Measurements from ENCODE around the gene OR2J3.
"Not testable (repeated sequence)": the region's sequence is repeated elsewhere in the genome, so short reads cannot be mapped to it uniquely, and the experiment has no call there.

Gene OR2J3

DNA sequence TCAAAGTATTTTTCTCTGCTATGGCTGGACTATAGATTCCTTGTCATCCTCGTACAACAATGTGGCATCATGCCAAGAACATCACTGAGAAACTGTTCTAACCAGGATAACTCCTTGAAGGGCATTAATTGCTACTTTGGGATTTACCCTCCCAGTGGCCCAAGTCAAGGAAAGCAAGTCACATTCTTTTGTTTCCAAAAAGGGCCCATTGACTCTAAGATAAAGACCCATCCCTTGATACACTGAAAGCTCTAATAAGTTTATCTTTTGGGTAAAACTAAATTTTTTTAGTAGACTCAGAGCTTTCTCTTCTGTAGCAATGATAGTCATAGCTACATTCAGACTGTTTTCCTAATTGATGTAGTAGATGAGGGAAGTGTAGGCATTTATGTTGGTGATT lies at the start of gene OR2J3:
Gene OR2J3, plus strand, starts transcription at position 301 of the 400 bp plus-strand sequence. CDS start 3,833 bp downstream, outside the sequence.
- no peak for DNase-seq

DNA sequence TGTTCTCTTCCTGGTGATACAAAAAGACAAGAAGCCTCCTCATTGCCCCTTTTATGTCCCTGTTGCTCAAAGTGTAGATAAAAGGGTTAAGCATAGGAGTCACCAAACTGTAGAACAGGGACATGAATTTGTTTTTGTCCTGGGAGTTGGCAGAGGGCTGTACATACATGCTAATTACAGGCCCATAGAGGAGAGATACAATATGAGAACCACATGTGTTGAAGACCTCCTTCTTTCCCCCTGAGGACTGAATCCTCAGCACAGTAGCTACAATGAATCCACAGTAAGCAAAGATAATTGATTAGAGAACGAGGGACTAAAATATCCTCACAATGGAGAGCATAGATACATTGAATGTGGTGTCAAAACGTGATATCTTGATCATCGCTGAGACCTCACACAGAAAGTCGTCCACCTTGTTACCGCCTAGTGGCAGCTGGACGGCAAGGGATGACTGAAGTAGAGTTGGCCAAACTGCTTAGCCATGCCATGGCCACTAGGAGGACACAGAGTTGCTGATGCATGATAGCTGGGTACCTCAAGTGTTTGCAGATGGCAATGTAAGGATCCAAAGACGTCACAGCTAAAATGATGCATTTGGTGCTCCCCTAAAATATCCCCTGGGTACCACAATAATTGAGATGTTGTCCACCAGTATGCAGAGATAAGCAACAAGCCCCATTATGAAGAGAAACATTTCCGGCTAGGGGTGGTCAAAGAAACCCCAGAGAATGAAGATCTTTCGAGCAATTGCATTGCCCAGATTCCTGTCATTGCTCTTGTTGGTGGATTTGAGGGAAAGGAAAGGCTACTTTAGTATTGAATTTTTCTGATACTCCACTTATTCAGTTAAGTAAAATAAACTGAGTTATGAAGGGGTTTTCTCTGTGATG lies 35.8 kb upstream of the OR2J3 start:
- DNase-seq, result no peak

DNA sequence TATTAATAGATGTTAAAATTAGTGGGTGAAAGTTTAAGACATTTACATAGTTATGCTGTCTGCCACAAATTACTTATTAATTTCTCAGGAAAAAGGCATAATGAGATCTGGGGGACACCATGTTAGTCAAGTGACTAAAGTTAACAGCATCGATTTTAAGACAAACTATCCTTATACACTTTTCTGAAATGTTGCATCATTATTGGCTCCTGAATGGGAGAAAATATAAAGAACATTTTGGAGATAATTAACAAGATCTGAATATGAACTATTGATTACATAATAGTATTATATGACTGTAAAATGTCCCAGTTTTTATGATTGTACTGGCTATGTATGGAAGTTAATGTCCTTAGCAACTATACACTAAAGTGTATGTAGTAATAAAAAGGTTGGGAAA lies 28.7 kb upstream of the OR2J3 start:
- DNase-seq, result no peak

DNA sequence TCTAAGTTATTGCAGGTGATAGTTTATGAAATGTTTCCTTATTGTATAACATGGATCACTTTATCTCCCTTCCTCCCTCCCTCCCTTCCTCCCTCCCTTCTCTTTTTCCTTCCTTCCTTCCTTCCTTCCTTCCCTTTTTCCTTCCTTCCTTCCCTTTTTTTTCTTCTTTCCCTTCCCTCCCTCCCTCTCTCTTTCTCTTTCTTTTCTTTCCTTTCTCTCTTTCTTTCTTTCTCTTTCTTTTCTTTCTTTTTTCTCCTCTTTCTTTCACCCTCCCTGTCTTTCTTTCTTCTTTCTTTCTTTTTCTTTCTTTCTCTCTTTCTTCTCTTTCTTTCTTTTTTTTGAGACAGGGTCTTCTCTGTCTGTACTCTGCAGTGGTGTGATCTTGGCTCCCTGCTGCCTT lies 26.5 kb upstream of the OR2J3 start:
- DNase-seq, result no peak

DNA sequence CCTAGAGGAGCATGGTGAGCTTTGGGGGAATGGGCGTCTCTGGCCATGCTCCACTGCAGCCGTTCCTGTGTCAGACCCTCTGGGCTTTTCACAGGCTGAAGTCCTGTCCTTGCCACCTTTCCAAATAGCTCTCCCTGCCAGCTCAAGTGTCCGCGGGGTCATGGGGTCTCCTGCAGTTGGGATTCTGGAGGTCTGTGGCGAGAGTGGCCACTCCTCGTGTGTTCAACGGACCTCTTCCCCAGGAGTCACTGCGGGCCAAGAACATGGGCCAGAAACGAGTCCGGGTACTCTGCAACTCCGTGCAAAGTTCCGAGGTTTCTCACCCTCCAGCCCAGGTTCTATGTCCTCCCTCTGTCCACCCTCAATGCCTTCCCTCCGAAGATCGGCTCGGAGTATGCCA lies 25.4 kb upstream of the OR2J3 start:
- DNase-seq, result no peak

DNA sequence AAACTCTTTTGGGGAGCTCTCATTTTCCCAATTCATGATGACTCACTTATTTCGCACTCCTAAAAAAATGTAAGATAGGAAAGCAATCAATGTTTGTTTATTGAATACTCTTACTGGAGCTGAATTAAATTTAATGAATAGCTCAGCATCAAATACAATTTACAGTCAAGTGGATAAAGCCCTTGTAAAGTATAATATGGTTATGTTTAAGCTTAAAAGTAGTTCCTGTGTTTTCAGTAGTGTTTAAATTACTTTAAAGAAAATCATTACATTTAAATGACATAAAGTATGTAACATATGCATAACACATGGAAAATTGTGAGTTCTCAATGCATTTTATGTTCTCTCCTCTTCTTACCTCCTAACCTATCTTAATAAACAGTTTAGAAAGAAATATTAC lies 20.6 kb upstream of the OR2J3 start, which contains the start of gene OR2B3:
Gene OR2B3, minus strand, starts transcription at position 101 of the 400 bp plus-strand sequence. Its CDS starts 65 bp downstream, at position 36.
- no peak for DNase-seq

DNA sequence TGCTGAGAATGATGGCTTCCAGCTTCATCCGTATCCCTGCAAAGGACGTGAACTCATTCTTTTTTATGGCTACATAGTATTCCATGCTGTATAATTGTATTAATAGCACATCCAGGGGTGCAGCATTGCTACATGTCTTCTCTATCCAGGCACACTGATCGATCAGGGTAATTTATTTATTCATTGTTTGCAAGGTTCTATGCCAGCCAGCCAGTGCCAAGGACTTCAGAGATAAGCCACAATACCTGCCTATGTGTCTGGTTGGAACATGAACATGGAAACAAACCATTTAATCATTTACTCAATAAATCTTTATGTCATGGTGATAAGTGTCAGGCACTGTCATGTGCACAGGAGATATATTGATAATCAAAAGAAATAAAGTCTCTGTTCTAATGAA lies 14.9 kb upstream of the OR2J3 start:
- no peak for DNase-seq

DNA sequence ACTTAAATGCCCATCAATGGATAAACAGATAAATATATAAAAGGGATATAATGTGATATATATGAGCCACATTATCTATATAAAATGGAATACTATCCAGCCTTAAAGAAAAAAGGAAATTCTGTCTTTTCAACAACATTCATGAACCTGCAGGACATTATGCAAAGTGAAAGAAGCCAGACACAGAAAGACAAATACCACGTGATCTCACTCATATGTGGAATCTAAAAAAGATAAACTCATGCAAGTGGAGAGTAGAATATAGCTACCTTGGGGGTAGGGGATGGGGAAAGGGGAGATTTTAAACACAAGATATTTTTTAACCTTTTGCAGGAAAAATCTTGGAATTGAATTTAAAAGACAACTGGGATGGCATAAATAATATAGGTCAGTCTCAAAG lies 10.1 kb upstream of the OR2J3 start:
- no peak for DNase-seq

DNA sequence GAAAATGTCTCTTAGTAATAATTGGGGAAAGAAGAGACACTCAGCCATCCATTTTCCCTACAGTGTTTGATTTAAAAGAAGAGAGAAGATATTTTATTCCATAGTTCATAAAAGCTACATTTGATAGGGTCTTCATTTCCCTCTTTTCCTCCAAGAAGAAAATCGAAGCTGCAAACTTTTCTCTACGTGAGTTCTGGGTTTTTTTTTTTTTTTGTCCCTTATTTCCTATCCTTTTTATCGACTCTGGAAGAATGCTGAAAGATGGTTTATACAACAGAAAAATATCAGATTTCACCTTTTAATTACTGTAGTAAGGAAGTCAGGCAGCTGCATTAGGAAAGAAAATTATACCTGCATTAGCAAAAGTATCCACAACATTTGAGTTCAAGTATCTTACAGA lies 8.7 kb upstream of the OR2J3 start, which contains the start of gene OR2J1:
Gene OR2J1, plus strand, starts transcription at position 301 of the 400 bp plus-strand sequence. CDS start 1,453 bp downstream, outside the sequence.
- no peak for DNase-seq

DNA sequence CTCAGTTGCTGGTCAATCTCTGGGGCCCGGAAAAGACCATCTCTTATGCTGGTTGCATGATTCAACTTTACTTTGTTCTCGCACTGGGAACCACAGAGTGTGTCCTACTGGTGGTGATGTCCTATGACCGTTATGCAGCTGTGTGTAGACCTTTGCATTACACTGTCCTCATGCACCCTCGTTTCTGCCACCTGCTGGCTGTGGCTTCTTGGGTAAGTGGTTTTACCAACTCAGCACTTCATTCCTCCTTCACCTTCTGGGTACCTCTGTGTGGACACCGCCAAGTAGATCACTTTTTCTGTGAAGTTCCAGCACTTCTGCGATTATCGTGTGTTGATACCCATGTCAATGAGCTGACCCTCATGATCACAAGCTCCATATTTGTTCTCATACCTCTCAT lies 4.3 kb downstream of the OR2J3 start:
- DNase-seq, result no peak

DNA sequence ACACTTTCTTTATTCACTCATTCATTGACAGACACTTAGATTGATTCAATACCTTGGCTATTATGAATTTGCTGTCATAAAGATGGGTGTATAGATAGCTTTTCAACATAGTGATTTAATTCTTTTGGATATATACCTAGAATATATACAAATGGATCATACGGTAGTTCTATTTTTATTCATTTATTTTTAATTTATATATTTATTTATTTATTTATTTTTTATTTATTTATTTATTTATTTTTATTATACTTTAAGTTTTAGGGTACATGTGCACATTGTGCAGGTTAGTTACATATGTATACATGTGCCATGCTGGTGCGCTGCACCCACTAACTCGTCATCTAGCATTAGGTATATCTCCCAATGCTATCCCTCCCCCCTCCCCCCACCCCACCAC lies 7.1 kb downstream of the OR2J3 start:
- DNase-seq, result not testable (repeated sequence)

DNA sequence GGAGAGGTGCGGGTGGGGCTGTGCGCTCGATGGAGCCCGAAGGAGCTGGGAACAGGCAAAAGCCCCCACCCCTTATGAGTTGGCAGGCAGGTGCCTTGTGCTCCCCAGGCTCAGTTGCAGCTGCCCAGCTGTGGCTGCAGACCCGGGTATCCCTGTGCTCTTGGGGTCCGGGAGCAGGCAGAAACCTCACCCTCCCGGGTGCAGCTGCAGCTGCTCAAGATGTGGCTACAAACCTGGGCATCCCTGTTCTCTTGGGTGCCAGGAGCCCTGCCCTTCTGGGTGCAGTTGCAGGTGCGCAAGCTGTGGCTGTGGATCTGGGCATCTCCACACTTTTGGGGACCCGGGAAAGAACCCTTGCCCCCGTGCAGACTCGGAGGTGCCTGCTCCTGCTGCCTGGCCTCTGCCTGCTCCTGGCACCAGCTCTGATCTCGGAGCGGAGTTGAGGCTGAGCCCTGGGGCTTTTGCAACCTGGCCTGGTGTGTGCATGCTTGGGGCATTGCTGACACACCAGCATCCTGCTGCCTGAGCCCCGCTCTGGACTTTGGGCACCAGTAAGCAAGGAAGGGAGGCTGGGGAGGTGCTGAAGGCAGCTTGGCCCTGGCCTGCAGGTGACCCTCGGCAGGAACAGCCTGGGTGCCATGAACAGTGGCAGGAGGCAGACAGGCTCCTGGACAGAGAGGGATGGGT lies 21.6 kb downstream of the OR2J3 start:
- no peak for DNase-seq

DNA sequence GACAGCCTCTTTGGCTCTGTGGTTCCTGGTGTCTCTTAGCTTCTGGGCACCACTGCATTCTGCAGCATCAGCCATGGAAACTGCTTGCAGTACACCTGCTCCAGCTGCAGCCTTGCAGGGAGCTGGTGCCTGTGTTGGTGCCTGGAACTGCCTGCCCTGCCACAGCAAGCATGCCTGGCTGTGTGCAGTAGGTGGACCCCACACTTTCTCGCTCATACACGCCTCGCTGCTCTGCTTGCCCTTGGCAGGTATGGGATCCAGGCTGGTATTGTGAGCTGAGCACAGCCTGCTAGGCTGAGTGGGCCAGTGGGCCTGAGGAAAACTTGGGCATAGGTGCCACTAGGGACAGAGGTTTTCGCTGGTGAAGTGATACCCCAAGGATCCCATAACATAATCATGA lies 22.8 kb downstream of the OR2J3 start:
- no peak for DNase-seq

DNA sequence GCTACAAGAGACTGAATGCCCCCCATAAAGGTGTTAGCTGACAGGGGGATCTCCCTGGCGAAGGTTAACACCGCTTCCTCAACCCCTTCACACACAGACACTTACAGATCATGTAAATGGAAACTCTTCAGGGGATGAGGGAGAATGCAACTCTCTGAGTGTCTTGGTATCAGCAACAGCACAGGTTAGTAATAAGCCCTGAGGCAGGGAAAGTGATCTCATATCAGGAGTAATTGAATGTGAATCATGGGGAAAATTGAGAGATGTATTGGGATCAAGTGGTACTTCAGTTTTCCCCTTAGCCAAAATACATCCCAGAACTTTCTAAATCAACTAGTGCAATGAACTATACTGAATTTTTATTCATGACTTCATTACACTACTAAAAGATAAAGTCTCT lies 23.8 kb downstream of the OR2J3 start:
- no peak for DNase-seq

DNA sequence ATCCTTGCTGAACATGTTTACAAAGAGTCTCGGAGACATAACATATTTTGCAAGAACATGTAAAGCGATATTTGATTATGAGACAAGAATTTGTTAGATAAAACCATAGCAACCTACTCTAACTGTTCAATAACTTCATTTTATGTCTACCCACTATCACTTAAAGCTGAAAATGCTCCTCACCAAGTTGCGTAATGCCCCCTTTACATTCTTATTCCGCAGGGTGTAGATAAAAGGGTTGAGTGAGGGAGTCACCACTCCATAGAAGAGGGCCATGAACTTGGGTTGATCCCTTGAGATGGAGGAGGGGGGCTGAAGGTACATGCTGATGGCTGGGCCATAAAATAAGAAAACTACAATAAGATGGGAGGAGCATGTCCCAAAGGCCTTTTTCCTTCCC lies 29.9 kb downstream of the OR2J3 start:
- DNase-seq, result no peak

DNA sequence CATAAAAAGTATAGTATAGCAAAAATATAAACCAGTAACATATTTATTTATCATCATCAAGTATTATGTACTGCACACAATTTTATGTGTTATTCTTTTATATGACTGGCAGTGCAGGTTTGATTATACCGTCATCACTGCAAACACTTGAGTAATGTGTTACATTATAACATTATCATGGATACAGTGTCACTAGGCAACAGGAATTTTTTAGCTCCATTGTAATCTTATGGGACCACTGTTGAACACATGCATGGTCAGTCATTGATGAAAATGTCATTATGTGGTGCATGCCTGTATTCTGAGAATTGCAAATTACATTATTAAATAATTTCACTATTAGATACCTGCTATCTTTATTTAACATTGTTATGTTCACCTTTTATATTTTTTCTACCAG lies 33.7 kb downstream of the OR2J3 start:
- no peak for DNase-seq

DNA sequence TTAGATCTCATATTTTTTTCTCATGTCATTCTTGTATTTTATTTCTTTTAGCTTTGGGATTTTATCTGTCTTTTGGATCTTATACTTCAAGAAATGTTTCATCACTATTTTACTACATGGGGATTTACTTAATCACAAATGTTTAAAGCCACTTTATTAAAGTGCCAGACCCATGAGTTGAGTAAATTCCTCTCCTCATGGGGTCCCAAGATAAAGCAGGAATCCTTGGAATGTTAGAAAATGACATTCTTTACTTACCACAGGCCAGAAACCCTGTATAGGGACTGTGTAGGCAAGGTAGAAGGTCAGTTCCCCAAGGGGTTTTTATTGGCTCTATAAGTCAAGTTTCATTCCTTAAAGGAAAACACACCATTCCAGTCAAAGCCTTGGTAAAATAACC lies 34.5 kb downstream of the OR2J3 start:
- no peak for DNase-seq

DNA sequence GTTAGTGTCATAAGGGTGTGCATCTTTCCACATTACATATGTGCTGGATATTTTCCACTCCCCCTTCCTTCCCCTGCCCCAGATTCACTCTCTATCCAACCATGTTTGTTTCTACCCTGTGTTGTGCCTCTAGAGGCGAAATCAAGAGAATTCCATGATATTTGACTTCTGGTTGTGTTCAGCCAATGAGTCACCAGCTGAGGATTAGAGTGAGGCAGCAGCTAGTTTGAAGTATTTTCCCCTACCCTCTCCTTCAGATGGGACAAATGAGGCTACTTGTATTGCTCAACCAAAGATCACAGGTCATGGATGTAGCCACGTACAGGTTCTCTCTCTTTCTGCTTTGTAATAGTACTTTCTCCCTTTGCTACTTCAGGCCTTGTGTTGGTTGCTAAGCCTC lies 38.3 kb downstream of the OR2J3 start:
- no peak for DNase-seq

DNA sequence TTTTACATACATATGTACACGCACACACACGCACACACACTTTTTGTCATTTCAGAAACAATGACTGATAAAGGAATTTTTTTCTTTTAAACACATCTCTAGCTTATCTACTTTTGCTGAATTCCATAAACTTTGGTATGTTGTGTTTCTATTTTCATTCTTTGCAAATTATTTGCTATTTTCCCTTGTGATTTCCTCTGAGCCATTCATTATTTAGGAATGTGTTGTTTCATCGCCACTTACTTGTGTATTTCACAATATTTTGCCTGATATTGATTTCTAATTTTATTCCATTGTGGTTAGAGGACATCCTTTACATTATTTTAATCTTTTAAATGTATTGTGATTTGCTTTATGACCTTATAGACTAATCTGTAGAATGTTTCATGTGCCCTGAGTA lies 39.2 kb downstream of the OR2J3 start:
- no peak for DNase-seq

DNA sequence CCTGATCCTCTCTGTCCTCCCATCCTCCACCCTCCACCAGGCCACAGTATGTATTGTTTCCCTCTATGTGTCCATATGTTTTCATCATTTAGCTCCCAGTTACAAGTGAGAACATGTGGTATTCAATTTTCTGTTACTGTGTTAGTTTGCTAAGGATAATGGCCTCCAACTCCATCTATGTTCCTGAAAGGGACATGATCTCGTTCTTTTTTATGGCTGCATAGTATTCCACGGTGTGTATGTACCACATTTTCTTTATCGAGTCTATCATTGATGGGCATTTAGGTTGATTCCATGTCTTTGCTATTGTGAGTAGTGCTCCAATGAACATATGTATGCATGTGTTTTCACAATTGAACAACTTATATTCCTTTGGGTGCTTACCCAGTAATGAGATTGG lies 41.6 kb downstream of the OR2J3 start:
- not testable (repeated sequence) for DNase-seq

DNA sequence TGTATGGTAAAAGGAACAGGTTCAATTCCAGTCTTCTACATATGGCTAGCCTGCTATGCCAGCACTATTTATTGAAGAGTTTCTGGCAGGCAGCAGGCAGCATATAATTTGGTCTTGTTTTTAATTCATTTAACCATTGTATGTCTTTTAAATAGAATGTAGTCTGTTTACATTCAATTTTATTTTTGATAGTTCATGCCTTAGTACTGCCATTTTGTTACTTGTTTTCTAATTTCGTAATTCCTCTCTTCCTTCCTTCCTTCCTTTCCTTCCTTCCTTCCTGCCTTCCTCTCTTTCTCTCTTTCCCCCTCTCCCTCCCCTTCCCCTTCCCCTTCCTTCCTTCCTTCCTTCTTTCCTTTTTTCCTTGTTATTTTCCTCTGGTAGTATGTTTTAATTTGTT lies 45.2 kb downstream of the OR2J3 start:
- no peak for DNase-seq

DNA sequence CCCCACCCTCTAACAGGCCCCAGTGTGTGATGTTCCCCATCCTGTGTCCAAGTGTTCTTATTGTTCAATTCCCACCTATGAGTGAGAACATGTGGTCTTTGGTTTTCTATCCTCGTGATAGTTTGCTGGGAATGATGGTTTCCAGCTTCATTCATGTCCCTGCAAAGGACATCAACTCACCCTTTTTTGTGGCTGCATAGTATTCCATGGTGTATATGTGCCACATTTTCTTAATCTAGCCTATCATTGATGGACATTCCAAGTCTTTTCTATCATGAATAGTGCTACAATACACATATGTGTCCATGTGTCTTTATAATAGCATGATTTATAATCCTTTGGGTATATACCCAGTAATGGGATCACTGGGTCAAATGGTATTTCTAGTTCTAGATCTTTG lies 47.3 kb downstream of the OR2J3 start:
- DNase-seq, result not testable (repeated sequence)

DNA sequence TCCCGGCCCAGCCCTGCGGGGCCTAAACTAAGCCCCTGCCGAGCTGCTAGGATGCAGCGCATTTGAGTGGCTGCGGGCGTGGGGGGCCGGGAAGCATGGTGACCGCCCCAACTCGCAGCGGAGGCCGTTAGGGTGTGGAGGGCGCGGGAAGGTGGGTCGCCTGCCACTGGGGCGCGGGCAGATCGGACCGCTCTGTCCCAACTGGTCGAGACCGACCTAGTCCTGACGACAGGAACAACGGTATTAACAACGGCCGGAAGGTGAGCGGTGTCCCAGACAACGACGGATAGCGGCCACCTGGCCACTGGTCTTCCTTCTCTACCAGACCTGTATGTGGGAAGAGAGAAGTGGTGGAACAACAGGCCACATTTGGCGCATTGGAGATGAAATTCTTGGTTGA lies 52.1 kb downstream of the OR2J3 start:
- not testable (repeated sequence) for DNase-seq

Measured in NCI-H446 treated with DMSO at 0.1 percent for 48 hours (cell line).